ENCODE results near the gene ZFHX3.
"Not testable (repeated sequence)": the region's sequence is repeated elsewhere in the genome, so short reads cannot be mapped to it uniquely, and the experiment has no call there.

The ZFHX3 gene

DNA sequence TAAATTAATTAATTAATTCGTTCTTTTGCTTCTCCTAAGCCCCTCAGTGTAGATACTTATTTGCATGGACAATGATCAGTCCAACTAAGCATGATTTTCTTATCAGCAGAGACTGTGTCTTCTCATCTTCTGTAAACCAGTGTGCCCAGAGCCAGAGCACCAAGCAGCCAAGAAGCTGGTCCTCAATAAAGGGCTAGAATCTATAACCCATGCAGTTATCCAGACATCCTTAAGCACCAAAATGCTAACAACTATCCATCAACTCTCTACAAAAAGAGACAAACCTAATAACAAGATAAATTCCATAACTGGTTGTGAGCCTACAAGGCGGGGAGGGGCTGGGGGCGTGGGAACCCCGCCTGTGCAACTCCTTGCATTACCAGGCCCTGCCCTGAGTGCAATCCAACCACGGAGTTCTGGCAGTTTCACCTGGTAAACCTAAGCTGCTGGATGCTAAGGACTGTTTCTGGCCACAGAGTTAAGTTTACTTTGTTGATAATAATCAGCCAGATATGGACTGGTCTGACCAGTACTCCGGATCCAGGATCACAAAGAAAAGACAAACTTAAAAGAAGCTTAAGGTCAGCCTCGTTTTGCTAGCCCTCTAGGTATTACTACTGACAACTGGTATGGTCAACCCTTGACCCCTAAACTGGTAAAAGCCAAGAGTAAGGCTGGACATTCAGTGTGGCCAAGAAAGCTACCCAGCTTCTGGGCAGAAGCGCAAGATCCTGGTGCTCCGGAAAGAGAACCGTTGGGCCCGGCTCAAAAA is 51.5 kb downstream of the ZFHX3 start:
- H3K4me3 Mint-ChIP-seq, result no peak overlapping the region
- H3K36me3 Mint-ChIP-seq, result no peaks in the 10 kb centered on the region
- H3K9me3 Mint-ChIP-seq (ENCODE audit: low read depth), result no peaks in the 10 kb centered on the region
- no peaks in the 10 kb centered on the region for H3K27me3 Mint-ChIP-seq
- H3K27ac Mint-ChIP-seq, result no peak overlapping the region
- H3K4me1 Mint-ChIP-seq (ENCODE audit: low read depth), result no peaks in the 10 kb centered on the region

- not testable (repeated sequence) for H3K36me3 Mint-ChIP-seq; H3K9me3 Mint-ChIP-seq (ENCODE audit: low read depth); H3K27ac Mint-ChIP-seq; H3K4me1 Mint-ChIP-seq (ENCODE audit: low read depth); H3K4me3 Mint-ChIP-seq; H3K27me3 Mint-ChIP-seq
Observed at GRCh38 chr16:72995882-72996270, 52.1 kb downstream of the ZFHX3 start.

- Mint-ChIP-seq H3K4me3 (no peak overlapping the region), H3K36me3 (no peaks in the 10 kb centered on the region), H3K27me3 (no peaks in the 10 kb centered on the region), H3K4me1 (ENCODE audit: low read depth) (no peaks in the 10 kb centered on the region), H3K9me3 (ENCODE audit: low read depth) (no peaks in the 10 kb centered on the region), H3K27ac (no peak overlapping the region)
Observed at GRCh38 chr16:72995151-72995881, 52.6 kb downstream of the ZFHX3 start.

- Mint-ChIP-seq H3K27me3 (no peaks in the 10 kb centered on the region), H3K36me3 (no peaks in the 10 kb centered on the region), H3K9me3 (ENCODE audit: low read depth) (no peaks in the 10 kb centered on the region), H3K27ac (no peak overlapping the region), H3K4me1 (ENCODE audit: low read depth) (peaks cover 2% of the 10 kb centered on the region), H3K4me3 (no peak overlapping the region)
Observed at GRCh38 chr16:72992142-72992601, 55.8 kb downstream of the ZFHX3 start.

DNA sequence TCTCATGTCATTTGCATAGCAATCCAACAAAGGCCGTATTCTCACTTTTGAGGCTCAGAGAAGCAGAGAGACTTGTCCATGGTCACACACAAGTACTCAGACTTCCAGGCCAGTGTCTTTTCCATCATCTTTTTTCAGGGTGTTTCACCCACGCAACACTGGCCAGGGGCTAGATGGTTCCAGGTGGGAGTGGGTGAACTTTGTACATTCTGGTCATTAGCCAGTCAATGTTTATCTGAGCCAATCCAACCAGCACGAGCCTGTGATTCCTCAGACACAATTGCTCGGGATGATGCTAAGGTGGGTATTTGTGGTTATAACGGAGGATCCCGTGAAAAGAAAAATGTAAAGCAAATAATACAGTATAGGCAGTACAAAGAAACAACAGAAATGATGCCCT is 56.3 kb downstream of the ZFHX3 start:
- no peaks in the 10 kb centered on the region for H3K9me3 Mint-ChIP-seq (ENCODE audit: low read depth)
- no peak overlapping the region for H3K27ac Mint-ChIP-seq
- no peaks in the 10 kb centered on the region for H3K36me3 Mint-ChIP-seq
- no peaks in the 10 kb centered on the region for H3K27me3 Mint-ChIP-seq
- no peak overlapping the region for H3K4me3 Mint-ChIP-seq
- peaks cover 2% of the 10 kb centered on the region for H3K4me1 Mint-ChIP-seq (ENCODE audit: low read depth)

DNA sequence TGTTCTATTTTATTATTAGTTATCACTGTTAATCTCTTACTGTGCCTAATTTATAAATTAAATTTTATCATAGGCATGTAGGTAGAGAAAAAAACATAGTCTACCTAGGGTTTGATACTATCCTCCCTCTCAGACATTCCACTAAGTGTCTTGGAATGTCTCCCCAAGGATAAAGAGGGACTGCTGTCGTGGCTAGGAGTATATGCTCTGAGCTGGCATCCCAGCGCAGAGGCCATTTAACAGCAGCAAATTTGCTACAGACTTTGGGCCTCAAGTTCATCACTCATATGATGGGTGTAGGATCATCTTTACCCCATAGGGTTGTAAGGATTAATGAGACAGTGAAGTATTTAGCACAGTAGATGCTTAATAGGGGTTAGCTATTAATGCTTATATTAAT is 56.7 kb downstream of the ZFHX3 start:
- H3K27me3 Mint-ChIP-seq, result no peaks in the 10 kb centered on the region

GRCh38 chr16:72990571-72990970 is 57.4 kb downstream of the ZFHX3 start:
- Mint-ChIP-seq H3K4me1 (ENCODE audit: low read depth) (peaks cover 2% of the 10 kb centered on the region), H3K9me3 (ENCODE audit: low read depth) (no peaks in the 10 kb centered on the region), H3K4me3 (no peak overlapping the region), H3K36me3 (no peaks in the 10 kb centered on the region), H3K27me3 (no peaks in the 10 kb centered on the region), H3K27ac (no peak overlapping the region)

More for the DNA sequence above, 56.7 kb downstream of the ZFHX3 start:
- no peaks in the 10 kb centered on the region for H3K36me3 Mint-ChIP-seq
- H3K9me3 Mint-ChIP-seq (ENCODE audit: low read depth), result no peaks in the 10 kb centered on the region
- H3K27ac Mint-ChIP-seq, result no peak overlapping the region
- peaks cover 2% of the 10 kb centered on the region for H3K4me1 Mint-ChIP-seq (ENCODE audit: low read depth)
- no peak overlapping the region for H3K4me3 Mint-ChIP-seq

- no peaks in the 10 kb centered on the region for H3K27me3 Mint-ChIP-seq
- no peaks in the 10 kb centered on the region for H3K9me3 Mint-ChIP-seq (ENCODE audit: low read depth)
- no peak overlapping the region for H3K4me3 Mint-ChIP-seq
Observed at GRCh38 chr16:72989579-72990551, 58.1 kb downstream of the ZFHX3 start.

DNA sequence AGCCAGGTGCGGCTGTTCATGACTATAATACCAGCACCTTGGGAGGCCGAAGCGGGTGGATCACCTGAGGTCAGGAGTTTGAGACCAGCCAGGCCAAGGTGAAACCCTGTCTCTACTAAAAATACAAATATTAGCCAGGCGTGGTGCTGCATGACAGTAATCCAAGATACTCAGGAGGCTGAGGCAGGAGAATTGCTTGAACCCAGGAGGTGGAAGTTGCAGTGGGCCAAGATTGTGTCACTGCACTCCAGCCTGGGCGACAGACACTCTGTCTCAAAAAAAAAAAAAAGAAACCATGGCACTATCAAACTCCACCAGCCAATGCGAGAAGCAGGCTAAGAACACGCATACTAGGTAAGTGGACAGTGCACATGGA is 58.7 kb downstream of the ZFHX3 start:
- H3K4me3 Mint-ChIP-seq; H3K36me3 Mint-ChIP-seq; H3K27ac Mint-ChIP-seq; H3K9me3 Mint-ChIP-seq (ENCODE audit: low read depth); H3K4me1 Mint-ChIP-seq (ENCODE audit: low read depth); H3K27me3 Mint-ChIP-seq: not testable (repeated sequence)

More at GRCh38 chr16:72989579-72990551, 58.1 kb downstream of the ZFHX3 start:
- Mint-ChIP-seq H3K36me3 (no peaks in the 10 kb centered on the region), H3K27ac (no peak overlapping the region), H3K4me1 (ENCODE audit: low read depth) (peaks cover 2% of the 10 kb centered on the region)

- Mint-ChIP-seq H3K9me3 (ENCODE audit: low read depth) (no peaks in the 10 kb centered on the region), H3K4me3 (no peak overlapping the region), H3K27ac (no peak overlapping the region), H3K36me3 (no peaks in the 10 kb centered on the region), H3K4me1 (ENCODE audit: low read depth) (peaks cover 2% of the 10 kb centered on the region), H3K27me3 (no peaks in the 10 kb centered on the region)
Observed at GRCh38 chr16:72988569-72988968, 59.4 kb downstream of the ZFHX3 start.

DNA sequence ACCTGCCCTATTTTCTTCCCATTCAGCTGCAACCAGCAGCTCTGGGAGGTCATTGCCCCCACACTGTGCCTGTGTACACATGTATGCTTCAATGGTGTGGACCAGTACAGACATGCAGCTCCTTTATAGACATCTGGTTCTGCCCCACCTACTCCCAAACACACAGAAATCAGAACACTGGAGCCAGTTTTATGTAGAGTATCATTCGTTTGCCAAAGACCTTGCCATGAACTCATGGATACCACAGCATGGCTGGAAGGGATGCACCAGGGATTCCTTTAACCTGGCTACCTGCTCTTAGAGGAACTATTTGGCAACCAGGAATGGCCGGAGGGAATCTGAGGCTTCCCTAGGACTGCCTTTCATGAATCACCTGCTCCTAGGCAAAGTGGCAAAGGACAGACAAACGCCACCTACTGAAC is 60.4 kb downstream of the ZFHX3 start:
- Mint-ChIP-seq H3K4me3 (no peak overlapping the region), H3K36me3 (no peaks in the 10 kb centered on the region)

DNA sequence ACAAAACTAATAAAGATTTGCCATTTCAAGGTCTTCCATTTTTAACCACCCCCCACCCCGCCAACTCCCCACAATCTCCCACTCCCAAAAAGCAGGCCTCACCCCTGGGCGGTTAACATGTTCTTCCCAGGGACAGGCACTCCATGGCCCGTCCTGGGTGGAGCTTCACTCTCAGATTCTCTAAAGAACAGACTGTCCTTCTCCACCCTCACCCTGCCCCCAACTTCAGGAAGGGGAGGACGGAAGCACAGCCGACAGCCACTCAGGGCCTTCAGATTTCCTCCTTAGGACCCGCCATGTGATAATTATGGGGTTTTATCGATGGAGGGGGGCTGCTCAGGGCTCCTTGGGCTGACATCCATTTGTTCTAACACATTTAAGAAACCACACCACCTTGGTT is 61.9 kb downstream of the ZFHX3 start:
- Mint-ChIP-seq H3K4me3 (no peak overlapping the region), H3K27ac (no peak overlapping the region), H3K9me3 (ENCODE audit: low read depth) (no peaks in the 10 kb centered on the region), H3K36me3 (no peaks in the 10 kb centered on the region), H3K4me1 (ENCODE audit: low read depth) (peaks cover 2% of the 10 kb centered on the region), H3K27me3 (no peaks in the 10 kb centered on the region)

More for the DNA sequence above, 60.4 kb downstream of the ZFHX3 start:
- Mint-ChIP-seq H3K27me3 (no peaks in the 10 kb centered on the region), H3K9me3 (ENCODE audit: low read depth) (no peaks in the 10 kb centered on the region), H3K27ac (no peak overlapping the region), H3K4me1 (ENCODE audit: low read depth) (peaks cover 2% of the 10 kb centered on the region)

DNA sequence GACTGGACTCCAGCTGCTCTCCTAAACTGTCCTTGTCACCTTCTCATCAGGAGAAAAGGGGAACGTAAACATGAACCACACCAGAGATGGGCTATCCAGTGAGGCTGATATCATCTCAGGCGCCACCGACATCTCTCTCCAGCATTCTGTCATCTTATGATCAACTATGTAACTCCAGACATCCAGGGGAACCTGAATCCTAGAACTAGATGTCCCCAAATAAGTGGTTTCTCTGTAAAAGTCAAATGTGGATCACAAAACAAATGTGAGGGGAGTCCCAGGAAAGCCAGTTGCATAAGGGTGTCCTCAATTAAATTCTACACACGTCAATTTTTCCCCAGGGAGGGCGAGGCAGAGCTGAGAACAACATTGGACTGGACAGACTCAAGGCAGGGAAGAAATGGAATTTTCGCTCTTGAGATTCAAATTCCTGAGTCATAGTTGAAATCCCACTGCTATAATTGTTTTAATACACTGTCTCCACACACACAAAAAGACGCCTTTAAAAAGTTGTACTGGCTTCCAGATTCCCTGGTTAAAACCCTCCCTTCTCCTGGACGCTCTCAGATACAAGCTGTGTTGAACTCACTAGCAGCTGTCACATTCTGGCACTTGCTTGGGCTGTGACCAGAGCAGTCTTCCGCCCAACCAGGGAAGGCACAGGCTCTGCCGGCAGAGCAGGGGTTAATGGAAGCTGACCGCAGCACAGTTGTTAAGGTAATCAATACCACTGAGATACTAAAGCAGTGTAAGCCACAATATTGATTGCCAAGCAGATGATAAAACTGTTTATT is 62.6 kb downstream of the ZFHX3 start:
- peaks cover 2% of the 10 kb centered on the region for H3K4me1 Mint-ChIP-seq (ENCODE audit: low read depth)
- no peak overlapping the region for H3K27ac Mint-ChIP-seq
- no peaks in the 10 kb centered on the region for H3K36me3 Mint-ChIP-seq
- no peaks in the 10 kb centered on the region for H3K9me3 Mint-ChIP-seq (ENCODE audit: low read depth)
- no peaks in the 10 kb centered on the region for H3K27me3 Mint-ChIP-seq
- H3K4me3 Mint-ChIP-seq, result no peak overlapping the region

- Mint-ChIP-seq H3K4me3 (no peak overlapping the region), H3K27ac (no peak overlapping the region), H3K4me1 (ENCODE audit: low read depth) (no peaks in the 10 kb centered on the region), H3K27me3 (no peaks in the 10 kb centered on the region), H3K9me3 (ENCODE audit: low read depth) (no peaks in the 10 kb centered on the region), H3K36me3 (no peaks in the 10 kb centered on the region)
Observed at GRCh38 chr16:72983728-72984350, 64.1 kb downstream of the ZFHX3 start.

Data from activated naive CD8-positive, alpha-beta T cell (primary cell).